ENCODE data around the gene RASSF4.
A peak's percentile ranks its signal among the peaks of the same experiment; 100 is the strongest.

The RASSF4 gene, protein sequence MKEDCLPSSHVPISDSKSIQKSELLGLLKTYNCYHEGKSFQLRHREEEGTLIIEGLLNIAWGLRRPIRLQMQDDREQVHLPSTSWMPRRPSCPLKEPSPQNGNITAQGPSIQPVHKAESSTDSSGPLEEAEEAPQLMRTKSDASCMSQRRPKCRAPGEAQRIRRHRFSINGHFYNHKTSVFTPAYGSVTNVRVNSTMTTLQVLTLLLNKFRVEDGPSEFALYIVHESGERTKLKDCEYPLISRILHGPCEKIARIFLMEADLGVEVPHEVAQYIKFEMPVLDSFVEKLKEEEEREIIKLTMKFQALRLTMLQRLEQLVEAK

DNA sequence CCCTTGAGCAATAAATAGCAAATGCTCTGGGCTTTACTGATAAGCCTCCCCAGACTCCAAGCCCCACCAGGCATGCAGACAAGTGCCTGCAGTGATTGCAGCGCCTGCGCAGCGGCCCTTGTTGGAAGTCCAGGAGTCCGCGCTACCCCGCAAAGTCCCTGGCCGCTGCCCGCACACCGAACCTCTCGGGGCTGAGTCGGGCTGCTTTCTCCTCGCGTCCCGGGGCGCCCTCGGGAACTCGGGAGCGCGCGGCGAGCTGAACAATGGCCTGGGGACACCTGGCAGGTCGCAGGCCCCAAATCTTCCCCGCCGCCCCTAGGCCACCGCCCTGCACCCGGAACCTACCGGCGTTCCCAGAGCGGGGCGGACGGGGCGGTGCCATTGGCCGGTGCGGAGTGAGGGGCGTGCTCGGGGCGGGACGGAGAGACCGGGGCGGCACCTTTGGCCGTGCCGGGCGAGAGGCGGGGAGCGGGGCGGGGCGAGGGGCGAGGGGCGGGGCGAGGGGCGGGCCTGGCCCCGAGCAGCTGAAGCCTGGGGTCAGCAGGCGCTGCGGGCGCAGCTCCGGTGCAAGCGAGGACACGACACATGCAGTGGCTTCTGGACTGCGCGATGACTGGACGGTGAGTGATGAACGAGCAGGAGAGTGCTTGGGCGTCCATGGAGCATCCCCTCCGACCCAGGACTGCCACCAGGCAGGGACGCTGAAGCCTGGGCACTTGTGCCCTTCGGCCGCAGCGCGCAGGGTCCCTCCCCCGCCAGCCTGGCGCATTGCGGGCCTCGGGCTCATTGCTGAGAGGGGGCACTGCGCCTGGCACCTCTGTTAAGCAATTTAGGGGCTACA lies at the start of gene RASSF4:
Gene RASSF4 (plus strand): TSS at position 556 of the 841 bp plus-strand sequence. CDS start 10,401 bp downstream, outside the sequence.
- Histone ChIP-seq H3K36me3 (ENCODE audit: control insufficient read depth, insufficient read depth, low read length) (peaks cover 5% of the 10 kb centered on the region), H3K27me3 (replicated peaks; ENCODE audit: control insufficient read depth, insufficient read depth, low read length) (no peaks in the 10 kb centered on the region), H3K4me3 (replicated peaks; ENCODE audit: low read depth, low read length) (peak within 1 kb of the TSS; percentile 81)
- DNase-seq (ENCODE audit: extremely low read depth, insufficient read length): peak; percentile 90
- TF ChIP-seq, protein P1, sequence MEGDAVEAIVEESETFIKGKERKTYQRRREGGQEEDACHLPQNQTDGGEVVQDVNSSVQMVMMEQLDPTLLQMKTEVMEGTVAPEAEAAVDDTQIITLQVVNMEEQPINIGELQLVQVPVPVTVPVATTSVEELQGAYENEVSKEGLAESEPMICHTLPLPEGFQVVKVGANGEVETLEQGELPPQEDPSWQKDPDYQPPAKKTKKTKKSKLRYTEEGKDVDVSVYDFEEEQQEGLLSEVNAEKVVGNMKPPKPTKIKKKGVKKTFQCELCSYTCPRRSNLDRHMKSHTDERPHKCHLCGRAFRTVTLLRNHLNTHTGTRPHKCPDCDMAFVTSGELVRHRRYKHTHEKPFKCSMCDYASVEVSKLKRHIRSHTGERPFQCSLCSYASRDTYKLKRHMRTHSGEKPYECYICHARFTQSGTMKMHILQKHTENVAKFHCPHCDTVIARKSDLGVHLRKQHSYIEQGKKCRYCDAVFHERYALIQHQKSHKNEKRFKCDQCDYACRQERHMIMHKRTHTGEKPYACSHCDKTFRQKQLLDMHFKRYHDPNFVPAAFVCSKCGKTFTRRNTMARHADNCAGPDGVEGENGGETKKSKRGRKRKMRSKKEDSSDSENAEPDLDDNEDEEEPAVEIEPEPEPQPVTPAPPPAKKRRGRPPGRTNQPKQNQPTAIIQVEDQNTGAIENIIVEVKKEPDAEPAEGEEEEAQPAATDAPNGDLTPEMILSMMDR (IDR thresholded peaks at IDR 0.05; ENCODE audit: insufficient read depth, low read length, poor library complexity, severe bottlenecking): no peak

DNA sequence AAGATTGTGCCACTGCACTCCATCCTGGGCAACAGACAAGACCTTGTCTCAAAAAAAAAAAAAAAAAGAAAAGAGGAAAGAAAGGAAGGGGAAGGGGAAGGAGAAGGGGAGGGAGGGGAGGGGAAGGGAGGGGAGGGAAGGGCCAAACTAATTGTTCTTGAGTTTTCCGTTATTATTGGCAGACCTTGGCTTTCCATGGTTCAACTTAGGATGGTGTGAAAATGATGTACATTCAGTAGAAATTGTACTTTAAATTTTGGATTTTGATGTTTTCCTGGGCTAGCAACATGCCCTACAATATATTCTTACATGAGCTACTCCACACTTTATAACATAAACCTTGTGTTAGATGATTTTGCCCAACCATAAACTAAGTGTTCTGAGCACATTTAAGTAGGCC lies 49.7 kb upstream of the RASSF4 start:
- H3K36me3 ChIP-seq (ENCODE audit: control insufficient read depth, insufficient read depth, low read length): no peaks in the 10 kb centered on the region
- DNase-seq (ENCODE audit: extremely low read depth, insufficient read length): no peak
- TF ChIP-seq, protein P1 (IDR thresholded peaks at IDR 0.05; ENCODE audit: insufficient read depth, low read length, poor library complexity, severe bottlenecking): no peak
- H3K4me3 ChIP-seq (replicated peaks; ENCODE audit: low read depth, low read length): no peak overlapping the region
- no peaks in the 10 kb centered on the region; the same call in 1 of the 2 replicates for H3K27me3 ChIP-seq (replicated peaks; ENCODE audit: control insufficient read depth, insufficient read depth, low read length)

DNA sequence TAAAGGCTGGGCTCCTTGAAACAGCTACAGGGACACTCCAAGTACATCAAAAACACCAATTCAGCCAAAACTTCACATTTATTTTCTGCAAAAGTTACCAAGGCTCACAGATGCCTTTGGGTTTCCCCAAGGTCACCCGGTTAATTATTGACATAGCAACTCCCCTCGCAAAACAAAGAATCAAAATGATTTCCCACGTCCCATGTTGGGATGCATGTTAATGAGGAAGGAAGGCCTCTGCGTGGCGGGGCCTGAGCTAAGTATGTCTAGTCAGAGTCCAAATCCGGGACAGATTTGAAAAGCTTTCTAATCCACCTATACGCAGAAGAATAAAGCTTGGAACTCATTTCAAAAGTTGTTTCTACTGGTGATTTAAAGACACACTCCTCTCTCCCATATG lies 49.0 kb upstream of the RASSF4 start:
- TF ChIP-seq, protein P1 (IDR thresholded peaks at IDR 0.05; ENCODE audit: insufficient read depth, low read length, poor library complexity, severe bottlenecking): no peak
- DNase-seq (ENCODE audit: extremely low read depth, insufficient read length): no peak
- H3K4me3 ChIP-seq (replicated peaks; ENCODE audit: low read depth, low read length): no peak overlapping the region
- no peaks in the 10 kb centered on the region for H3K36me3 ChIP-seq (ENCODE audit: control insufficient read depth, insufficient read depth, low read length)
- no peaks in the 10 kb centered on the region; the same call in 1 of the 2 replicates for H3K27me3 ChIP-seq (replicated peaks; ENCODE audit: control insufficient read depth, insufficient read depth, low read length)

DNA sequence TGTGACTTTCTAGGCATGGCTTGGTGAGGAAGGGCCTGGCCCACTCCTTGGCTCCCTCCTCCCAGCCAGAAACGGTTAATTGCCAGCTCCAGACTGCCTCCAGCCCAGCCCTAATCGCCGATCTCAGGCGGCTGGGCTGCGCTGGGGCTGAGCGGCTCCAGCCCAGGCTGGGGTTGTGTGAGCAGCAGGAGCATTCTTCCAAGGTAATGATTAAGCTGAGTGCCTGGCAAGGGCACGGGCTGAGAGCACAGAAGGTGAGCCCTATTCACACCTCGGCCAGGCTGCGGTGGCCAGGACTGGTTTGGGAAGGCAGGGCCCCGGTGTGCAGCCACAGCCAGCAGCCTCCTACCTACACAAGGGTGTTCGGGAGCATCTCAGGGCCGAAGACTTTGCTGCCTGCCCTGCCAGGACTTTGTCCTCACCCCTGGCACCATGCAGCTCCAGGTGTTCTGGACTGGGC lies 48.5 kb upstream of the RASSF4 start, which contains the start of gene TMEM72:
Gene TMEM72 (plus strand): TSS at position 257 of the 460 bp plus-strand sequence. CDS start 176 bp downstream, at position 433.
- no peaks in the 10 kb centered on the region for H3K36me3 ChIP-seq (ENCODE audit: control insufficient read depth, insufficient read depth, low read length)
- H3K27me3 ChIP-seq (replicated peaks; ENCODE audit: control insufficient read depth, insufficient read depth, low read length): no peaks in the 10 kb centered on the region; the same call in 1 of the 2 replicates
- no peak within 1 kb of the TSS for H3K4me3 ChIP-seq (replicated peaks; ENCODE audit: low read depth, low read length)
- TF ChIP-seq, protein P1 (IDR thresholded peaks at IDR 0.05; ENCODE audit: insufficient read depth, low read length, poor library complexity, severe bottlenecking): no peak
- DNase-seq (ENCODE audit: extremely low read depth, insufficient read length): no peak

DNA sequence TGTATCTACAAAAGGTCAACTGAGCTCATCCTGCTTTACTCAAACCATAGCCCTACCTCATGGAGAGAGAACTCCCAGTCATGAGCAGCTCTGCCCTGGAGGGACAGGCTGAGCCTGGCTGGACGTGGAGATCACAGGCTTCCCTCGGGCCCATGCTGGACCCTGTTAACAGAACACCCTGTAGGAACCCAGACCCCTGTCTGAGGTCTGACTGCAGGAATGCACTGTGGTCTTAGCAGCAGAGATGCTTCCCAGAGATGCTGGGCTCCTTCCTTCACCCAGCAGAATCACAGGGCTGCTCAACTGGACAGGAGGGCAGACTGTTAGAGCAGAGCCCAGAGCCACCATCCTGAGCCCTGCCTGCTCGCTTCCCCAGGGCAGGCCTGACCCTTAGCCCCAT lies 47.7 kb upstream of the RASSF4 start:
- Histone ChIP-seq H3K36me3 (ENCODE audit: control insufficient read depth, insufficient read depth, low read length) (no peaks in the 10 kb centered on the region), H3K4me3 (replicated peaks; ENCODE audit: low read depth, low read length) (no peak overlapping the region), H3K27me3 (replicated peaks; ENCODE audit: control insufficient read depth, insufficient read depth, low read length) (no peaks in the 10 kb centered on the region; the same call in 1 of the 2 replicates)
- DNase-seq (ENCODE audit: extremely low read depth, insufficient read length): no peak
- TF ChIP-seq, protein P1 (IDR thresholded peaks at IDR 0.05; ENCODE audit: insufficient read depth, low read length, poor library complexity, severe bottlenecking): no peak
